LNCAP (cell line): Measurements from ENCODE around the gene ACBD4.

Experiments
- TF ChIP-seq, protein P1 (sequence below): fragments of 450-650 bp; IDR thresholded peaks from 2 replicates; pipeline ENCODE4 v1.5.1; 2017; ENCODE audit warnings: mild to moderate bottlenecking

Gene ACBD4

DNA sequence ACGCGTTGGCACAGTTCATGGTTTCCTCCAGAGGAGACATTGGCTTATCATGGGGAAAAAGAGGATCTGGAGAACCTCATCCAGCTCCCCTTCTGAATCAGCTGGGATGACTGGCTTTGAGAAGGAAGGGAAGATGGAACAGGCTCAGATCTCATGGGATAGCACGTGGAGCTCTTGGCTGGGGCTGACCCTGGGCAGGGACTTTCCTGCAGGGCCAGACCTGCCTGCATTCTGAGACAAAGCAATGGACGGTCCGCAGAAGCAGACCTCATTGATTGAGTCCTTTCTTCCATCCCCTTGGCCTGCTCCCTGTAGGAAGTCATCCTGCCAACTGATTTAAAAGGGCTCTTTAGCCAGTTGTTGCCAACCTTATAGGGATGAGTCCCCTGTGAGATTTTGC is 29.4 kb upstream of the ACBD4 start:
- TF ChIP-seq, protein P1, sequence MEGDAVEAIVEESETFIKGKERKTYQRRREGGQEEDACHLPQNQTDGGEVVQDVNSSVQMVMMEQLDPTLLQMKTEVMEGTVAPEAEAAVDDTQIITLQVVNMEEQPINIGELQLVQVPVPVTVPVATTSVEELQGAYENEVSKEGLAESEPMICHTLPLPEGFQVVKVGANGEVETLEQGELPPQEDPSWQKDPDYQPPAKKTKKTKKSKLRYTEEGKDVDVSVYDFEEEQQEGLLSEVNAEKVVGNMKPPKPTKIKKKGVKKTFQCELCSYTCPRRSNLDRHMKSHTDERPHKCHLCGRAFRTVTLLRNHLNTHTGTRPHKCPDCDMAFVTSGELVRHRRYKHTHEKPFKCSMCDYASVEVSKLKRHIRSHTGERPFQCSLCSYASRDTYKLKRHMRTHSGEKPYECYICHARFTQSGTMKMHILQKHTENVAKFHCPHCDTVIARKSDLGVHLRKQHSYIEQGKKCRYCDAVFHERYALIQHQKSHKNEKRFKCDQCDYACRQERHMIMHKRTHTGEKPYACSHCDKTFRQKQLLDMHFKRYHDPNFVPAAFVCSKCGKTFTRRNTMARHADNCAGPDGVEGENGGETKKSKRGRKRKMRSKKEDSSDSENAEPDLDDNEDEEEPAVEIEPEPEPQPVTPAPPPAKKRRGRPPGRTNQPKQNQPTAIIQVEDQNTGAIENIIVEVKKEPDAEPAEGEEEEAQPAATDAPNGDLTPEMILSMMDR = no peak

DNA sequence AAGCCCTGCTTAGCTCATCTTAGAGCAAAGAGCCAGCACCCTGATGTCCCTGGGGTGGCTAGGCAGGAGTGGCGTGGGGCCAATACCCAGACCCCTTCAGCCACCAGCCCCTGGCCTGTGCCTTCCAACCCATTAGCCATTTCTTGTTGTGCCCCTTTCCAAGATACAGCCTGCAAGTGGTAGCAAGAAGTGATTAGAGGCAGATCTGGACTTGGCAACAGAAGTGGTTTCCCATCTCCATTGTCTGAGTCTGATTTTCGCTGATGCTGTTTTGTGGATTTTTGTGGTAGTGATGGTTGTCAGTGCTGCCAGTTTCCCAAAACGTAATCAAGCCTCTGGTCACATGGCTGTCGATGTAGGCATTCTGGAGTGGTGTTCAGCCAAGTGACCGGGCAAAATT is 28.9 kb upstream of the ACBD4 start:
- TF ChIP-seq, protein P1 = no peak

DNA sequence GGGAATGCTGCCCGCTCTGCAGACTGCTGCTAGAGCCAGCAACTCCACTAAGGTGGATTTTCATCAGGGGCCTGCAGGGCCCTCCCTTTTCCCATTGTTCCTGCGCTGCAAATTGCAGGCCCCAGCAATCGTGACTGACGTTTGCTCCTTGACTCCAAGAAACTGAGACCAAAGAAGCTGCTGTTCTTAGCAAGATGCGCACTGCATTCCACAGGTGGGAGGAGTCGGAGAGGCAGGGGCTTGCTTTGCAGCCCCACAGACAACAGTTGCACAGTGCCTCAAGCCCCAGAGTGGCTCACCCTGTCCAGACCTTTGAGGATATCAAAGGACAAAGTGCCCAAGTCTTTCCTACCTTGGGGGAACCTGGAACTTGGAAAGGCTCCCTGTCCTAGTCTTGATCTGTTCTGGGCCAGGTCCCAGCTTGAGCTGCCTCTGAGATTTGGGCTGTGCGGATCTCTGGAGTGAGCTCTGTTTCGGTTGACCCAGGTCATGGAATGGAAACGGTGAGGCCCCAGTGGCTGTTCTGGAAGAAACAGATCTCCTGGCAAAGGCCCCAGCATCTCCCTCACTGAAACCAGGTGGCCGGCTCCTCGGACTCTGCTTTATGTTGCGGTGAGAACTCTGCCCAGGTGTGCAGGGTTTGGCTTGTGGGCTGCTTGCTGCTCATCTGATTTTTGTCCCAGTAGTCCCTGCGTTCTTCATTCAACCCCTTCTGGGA is 28.0 kb upstream of the ACBD4 start:
- TF ChIP-seq, protein P1 = no peak

DNA sequence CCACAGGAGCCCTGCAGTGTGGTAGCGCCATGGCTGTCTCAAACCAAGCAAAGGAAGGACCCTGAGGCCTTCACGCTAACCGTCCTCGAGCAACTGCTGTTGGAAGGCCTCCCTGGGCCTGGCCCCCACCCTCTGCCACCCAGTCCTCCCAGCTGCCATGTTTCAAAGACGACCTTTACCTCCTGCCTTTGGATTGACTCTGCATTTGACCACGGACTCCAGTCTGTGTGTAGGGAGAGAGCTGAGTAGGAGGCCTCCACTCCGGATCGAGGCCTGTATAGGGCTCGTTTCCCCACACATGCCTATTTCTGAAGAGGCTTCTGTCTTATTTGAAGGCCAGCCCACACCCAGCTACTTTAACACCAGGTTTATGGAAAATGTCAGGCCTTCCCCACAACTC is 27.4 kb upstream of the ACBD4 start:
- TF ChIP-seq, protein P1 = no peak

DNA sequence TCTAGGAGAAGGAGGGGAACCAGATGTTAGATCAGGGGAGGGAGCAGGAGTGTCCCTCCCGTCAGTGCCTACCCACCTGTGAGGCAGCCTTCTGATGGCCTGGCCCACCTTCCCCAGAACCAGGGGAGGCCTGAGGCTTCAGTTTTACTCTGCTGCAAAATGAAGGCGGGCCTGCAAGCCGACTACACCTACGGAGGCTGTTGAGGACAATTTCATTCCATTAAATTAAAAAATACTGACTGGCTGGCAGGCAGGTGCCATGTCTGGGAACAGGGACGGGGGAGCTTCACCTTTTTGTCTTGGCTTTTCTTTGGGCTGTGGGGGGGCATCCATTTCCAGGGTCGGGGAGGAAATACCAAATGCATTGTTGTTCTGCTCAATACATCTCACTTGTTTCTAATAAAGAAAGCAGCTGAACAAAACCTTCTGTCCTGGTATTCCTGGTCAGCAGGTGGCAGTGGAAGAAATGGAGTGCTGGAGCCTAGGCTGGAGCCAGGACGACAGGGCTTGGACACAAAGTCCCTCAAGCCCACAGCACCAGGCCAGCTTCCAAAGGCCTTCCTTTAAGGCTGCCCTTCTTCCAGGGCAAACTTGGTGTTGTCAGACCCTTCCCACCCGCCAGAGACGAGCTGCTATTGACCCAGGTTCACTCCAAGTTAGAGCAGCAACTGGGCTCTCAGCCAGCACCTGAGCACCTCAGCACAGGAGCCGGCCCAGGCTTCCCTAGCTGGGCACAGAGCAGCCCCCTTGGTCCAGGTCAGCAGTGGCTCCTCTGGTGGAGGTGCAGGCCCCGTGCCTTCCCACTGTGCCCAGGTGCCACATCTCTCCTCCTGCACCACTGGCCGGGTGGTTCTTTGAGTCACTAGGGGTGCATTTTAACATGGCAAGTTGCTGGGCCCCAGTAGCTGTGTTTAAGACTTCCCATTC is 26.6 kb upstream of the ACBD4 start:
- TF ChIP-seq, protein P1 = no peak

DNA sequence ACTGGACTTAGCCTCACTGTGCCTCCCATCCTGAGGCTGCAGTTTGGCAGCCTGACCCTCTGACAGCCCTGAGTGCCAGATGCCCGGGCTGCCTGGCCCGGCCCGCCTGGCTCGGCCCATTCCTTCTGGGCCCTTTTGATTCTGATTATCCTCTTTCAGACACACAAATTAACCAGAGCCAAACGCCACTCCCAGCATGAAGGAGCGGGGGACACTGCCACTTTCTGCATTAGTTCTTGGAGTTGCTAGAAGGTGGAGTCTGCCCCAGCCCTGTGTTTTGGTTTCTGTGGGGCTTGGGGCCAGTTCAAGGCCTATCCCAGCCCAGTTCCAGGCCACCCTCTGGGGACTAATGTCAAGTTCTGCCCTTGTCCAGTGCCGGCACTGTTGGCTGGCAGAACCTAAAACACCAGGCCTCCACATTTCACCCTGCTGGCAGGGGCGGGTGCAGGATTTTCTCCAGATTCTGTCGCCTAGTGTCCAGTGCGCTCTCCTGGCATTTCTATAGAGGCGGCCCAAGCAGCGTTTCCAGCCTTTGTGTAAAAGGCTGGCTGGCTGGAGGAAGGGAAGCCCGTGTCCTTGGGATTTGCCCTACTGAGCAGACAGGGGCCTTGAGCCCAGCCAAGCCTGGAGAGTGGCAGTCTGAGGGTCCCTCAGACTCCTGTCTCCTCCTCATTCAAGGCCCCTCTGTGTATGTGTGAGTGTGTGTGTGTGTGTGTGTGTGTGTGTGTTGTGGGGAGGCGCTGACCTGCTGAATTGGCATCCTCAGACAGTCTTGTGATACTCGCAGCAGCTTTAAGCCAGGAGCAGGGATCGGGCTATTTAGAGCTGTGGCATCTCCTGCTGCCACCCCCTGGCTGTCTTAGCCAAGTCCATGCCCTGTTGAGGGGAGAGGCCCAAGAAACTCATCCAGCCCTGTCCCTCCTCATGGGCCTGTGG is 24.5 kb upstream of the ACBD4 start:
- TF ChIP-seq, protein P1 = no peak

DNA sequence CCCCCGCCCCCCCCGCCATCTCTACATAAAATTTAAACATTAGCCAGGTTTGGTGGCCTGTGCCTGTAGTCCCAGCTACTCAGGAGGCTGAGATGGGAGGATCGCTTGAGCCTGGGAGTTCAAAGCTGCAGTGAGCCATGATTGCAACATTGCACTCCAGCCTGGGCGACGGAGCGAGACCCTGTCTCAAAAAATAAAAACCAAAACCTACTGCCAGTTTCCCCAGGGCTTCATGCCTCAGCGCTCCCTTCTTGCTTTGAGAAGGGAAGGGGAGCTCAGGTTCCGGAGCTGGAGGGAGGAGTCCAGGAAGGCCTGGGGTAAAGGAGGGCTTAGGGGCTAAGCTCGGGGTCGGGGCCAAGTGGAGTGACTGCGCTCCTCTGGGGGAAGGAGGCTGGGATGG is 23.6 kb upstream of the ACBD4 start:
- TF ChIP-seq, protein P1 = no peak
